ENCODE data around the gene CBLN4. TPM values are rescaled to one million over a fixed set of nuclear protein-coding genes. Genes with fewer than 3 reads are reported as not detected.

Gene CBLN4
- total RNA-seq, 1 experiment from 2014 or later = not detected

GRCh38 chr20:55974491-55975202, 30.7 kb downstream of the CBLN4 start:
- intact Hi-C loops (cut with micrococcal nuclease) = no loop called here
- TF ChIP-seq CTCF (conservative IDR thresholded peaks at IDR 0.05; ENCODE audit: low read depth, low read length) = no peak
- TF ChIP-seq EZH2phosphoT487 (IDR thresholded peaks at IDR 0.05; ENCODE audit: borderline replicate concordance, low read length) = no peak
- TF ChIP-seq EZH2 (IDR thresholded peaks at IDR 0.05; ENCODE audit: low read length, unreplicated experiment) = no peak
- Histone ChIP-seq H3F3A (ENCODE audit: low read length, unreplicated experiment) (no peaks in the 10 kb centered on the region), H3K4me3 (ENCODE audit: low read length) (no peak overlapping the region), H3K4me1 (ENCODE audit: insufficient read depth, low read length) (no peaks in the 10 kb centered on the region), H4K20me1 (ENCODE audit: low read length) (no peaks in the 10 kb centered on the region), H3K79me2 (ENCODE audit: low read length) (no peaks in the 10 kb centered on the region), H3K36me3 (ENCODE audit: low read depth, low read length) (no peaks in the 10 kb centered on the region), H3K4me2 (ENCODE audit: low read length) (no peak overlapping the region), H3K27ac (ENCODE audit: low read length) (no peak overlapping the region), H3K9me3 (ENCODE audit: low read length) (peaks cover 45% of the 10 kb centered on the region), H3K27me3 (ENCODE audit: low read length) (no peaks in the 10 kb centered on the region), H3K9ac (ENCODE audit: low read length) (no peak overlapping the region), H3K9me2 (replicated peaks; ENCODE audit: low read length) (no peaks in the 10 kb centered on the region), H2AFZ (ENCODE audit: low read length) (no peak overlapping the region)
- BruUV-seq (replicated peaks) = no TSS peak
- no peak for DNase-seq
- ATAC-seq = no peak
- CTCF ChIA-PET = no interaction called here
- POLR2A ChIA-PET (ENCODE audit: unreplicated experiment) = no interaction called here

GRCh38 chr20:55964790-55965189, 40.5 kb downstream of the CBLN4 start:
- no peak for ATAC-seq
- H4K20me1 ChIP-seq (ENCODE audit: low read length) = no peaks in the 10 kb centered on the region
- BruUV-seq (replicated peaks) = no TSS peak
- no peaks in the 10 kb centered on the region for H3K79me2 ChIP-seq (ENCODE audit: low read length)
- H3K27ac ChIP-seq (ENCODE audit: low read length) = no peak overlapping the region
- ChIA-PET POLR2A (ENCODE audit: unreplicated experiment) (no interaction called here), CTCF (no interaction called here)
- no peaks in the 10 kb centered on the region for H3K27me3 ChIP-seq (ENCODE audit: low read length)
- no peaks in the 10 kb centered on the region for H3K4me1 ChIP-seq (ENCODE audit: insufficient read depth, low read length)
- no peak overlapping the region for H2AFZ ChIP-seq (ENCODE audit: low read length)
- peaks cover 18% of the 10 kb centered on the region for H3K9me3 ChIP-seq (ENCODE audit: low read length)
- H3K4me3 ChIP-seq (ENCODE audit: low read length) = no peak overlapping the region
- no peak for DNase-seq
- no peak overlapping the region for H3K9ac ChIP-seq (ENCODE audit: low read length)
- H3F3A ChIP-seq (ENCODE audit: low read length, unreplicated experiment) = no peaks in the 10 kb centered on the region
- H3K9me2 ChIP-seq (replicated peaks; ENCODE audit: low read length) = no peaks in the 10 kb centered on the region
- intact Hi-C loops (cut with micrococcal nuclease) = no loop called here
- H3K36me3 ChIP-seq (ENCODE audit: low read depth, low read length) = no peaks in the 10 kb centered on the region
- no peak overlapping the region for H3K4me2 ChIP-seq (ENCODE audit: low read length)
- no peak for TF ChIP-seq CTCF (conservative IDR thresholded peaks at IDR 0.05; ENCODE audit: low read depth, low read length)
- TF ChIP-seq EZH2 (IDR thresholded peaks at IDR 0.05; ENCODE audit: low read length, unreplicated experiment) = no peak
- TF ChIP-seq EZH2phosphoT487 (IDR thresholded peaks at IDR 0.05; ENCODE audit: borderline replicate concordance, low read length) = no peak

All from PC-3 (cell line).